Left kidney (tissue), 2 donors: ENCODE data around the gene L3MBTL4. TPM values are rescaled to one million over a fixed set of nuclear protein-coding genes. Genes with fewer than 3 reads are reported as not detected.

ENCODE experiments used
- DNase-seq: peaks from one replicate; pipeline ENCODE4 v3.0.0-alpha.2; 2013
- polyA plus RNA-seq: library from polyadenylated mRNA; unstranded; fragments of 120-200 nt; gene quantifications from one replicate; pipeline ENCODE4 v1.2.1, GENCODE V29; 2013; ENCODE audit not compliant: insufficient read length

L3MBTL4 gene
- polyA plus RNA-seq, 1 donor: 6.4 TPM

DNA sequence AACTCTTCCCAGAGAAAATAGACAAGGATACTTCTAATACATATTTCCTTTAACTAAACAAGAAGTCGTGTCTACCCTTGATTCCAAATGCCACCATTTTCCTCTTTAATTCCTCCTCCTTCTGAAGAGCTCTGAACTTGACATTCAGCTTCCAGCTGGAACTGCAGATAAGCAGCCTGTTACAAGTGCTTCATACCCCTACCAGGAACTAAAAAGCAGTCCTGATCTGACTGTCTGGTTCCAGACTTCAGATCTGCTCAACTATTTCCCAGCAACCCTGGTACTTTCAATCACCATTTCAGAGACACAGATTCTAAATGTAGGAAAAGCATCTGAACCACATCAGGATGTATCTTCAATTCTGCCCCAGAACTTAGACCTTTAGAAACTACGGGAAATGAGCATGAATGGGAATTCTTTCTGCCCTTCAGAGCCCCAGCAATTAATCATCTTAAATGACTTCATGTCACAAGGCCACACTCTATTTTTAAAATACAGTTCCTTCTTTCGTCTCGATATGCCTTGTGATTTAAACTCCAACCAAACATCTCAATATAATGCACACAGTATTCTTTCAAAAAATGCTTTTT is 159.5 kb downstream of the L3MBTL4 start:
- DNase-seq: no peak

DNA sequence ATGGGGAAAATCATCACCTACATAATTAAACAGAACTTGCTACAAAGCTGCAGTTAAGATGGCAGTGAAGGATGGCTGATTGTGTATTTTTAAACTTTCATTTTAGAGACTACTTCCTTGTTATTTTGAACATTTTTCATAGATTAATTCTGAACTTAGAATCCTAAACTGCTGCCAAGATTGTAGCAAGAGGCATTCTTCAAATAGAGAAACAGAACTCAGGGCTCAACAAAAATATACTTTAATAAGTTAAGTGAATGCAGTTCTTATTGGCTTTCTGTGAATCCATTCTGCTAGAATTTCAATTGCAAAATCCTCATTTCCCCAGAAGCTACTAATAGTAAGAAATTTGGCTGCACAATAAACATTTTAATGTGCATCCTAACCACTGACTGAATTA is 160.3 kb downstream of the L3MBTL4 start:
- no peak for DNase-seq

DNA sequence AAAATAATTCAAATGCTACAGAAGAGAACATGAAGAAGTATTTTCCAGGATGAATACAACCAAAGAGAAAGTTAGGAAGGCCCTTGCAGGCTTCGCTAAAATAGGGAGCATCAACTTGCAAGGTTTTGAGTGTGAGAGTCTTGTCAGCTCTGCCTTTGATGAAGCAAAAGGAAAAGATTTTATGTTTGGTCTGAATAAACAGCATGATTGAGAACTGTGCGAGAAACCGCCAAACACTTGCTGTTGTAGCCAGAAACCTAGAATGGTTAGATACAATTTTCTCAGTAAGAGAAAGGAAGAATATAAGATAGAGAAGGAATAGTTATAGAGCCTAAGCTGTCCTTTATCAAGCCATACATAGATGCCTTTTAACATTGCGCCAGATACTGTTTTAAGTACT is 163.6 kb downstream of the L3MBTL4 start:
- no peak for DNase-seq

DNA sequence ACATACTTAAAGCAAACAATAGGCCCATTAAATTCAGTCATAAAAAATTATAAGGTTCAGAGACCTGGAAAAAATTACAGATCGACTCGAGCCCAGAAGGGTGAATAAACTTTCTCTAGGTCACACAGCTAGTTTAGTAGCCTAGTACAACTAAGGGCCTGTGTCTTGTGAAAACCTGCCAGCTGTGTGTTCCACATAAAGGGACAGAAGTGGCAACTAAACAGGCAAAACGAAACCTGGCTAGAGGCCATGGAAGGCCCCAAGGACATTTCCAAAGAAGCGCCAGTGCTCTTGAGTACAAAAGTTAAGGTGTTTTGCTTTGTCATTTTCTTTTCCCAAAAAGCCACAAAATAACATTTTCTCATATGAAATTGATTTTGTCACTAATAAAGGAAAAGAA is 164.9 kb downstream of the L3MBTL4 start:
- no peak for DNase-seq

DNA sequence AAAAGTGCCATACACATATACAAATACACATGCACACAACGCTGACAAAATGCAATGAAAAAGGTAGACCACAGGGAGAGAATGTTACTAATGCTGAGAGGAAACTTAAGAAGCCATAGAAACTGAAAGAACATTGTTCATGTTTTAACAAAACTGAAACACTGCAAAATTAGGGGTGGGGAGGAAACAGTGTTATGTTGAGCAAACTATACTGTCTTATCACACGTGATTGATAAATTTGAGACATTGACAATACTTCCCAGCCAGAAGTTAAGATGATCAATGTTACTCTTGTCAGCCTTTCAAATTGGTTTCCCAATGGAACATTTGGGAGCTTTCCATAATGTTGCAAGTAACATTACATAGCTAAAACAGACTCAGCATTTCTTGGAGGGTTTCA is 165.5 kb downstream of the L3MBTL4 start:
- no peak for DNase-seq

DNA sequence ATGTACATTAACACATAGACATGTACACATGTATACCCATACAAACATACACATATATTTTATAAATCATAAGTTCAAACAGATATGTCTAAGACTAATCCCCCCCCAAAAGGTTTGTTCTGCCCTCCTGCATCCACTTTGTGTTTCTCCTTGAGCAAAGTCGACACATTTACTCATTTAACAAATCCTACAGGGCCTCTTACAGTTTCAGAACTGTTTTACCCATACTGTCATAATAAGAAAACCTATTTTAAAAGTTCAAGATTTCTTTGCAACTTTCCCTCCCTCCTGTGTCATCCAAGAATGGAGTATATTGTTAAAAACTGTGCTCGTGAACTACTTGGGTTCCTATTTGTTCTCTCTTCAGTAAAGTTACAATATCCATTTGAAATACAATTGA is 166.7 kb downstream of the L3MBTL4 start:
- no peak for DNase-seq

DNA sequence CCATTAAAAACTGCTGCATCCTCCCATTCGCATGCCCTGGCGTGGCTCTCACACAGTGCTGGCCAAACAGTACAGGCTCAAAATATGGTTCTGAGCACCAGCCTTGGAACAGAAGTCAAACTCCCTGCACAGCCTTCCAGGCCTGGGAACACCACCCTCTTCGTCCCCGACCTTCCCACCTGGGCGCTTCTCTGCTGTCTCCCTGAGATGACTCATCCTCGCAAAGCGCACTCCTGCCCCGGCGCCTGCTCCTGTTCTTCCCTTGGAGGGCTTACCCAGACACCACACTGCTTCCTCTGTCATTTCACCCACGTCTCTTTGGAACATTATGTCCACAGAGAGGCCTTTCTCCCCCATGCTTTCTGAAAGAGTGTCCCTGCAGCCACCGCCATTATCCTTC is 172.7 kb downstream of the L3MBTL4 start:
- DNase-seq: no peak

DNA sequence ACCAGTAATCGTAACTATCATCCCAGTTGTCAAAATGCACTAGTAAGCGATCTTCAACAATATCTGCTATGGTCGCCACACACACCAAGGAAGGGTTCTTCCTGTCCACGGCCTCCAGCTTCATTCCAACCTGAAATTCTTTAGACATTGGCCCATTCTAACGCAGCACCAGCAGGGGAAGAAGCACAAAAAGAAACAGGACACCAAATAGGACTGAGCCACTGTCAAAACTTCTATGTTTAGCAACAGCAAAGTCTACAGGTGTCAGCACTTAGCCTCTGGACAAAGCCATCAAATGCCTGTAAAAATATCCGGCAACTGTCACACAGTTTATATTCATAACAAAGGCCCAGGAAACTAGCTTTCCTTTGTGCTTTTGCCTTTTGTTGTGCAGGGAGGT is 175.0 kb downstream of the L3MBTL4 start:
- DNase-seq: no peak

DNA sequence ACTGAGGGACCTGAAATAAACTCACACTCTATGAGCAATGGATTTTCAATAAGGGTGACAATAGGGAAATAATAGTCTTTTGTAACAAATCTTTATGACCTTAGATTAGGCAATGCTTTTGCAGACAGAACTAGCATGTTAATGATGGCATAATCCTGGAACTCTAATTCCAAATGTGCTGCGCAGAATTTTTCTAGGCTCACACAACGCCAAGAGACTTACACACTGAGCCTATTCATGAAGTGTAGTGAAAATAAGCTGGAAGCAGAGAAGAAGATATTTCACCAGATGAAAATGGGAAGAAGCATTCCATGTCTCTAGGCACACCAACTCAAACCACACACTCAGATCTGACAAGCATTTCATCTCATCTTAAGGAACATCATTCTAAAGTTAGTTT is 178.5 kb downstream of the L3MBTL4 start:
- DNase-seq: no peak

DNA sequence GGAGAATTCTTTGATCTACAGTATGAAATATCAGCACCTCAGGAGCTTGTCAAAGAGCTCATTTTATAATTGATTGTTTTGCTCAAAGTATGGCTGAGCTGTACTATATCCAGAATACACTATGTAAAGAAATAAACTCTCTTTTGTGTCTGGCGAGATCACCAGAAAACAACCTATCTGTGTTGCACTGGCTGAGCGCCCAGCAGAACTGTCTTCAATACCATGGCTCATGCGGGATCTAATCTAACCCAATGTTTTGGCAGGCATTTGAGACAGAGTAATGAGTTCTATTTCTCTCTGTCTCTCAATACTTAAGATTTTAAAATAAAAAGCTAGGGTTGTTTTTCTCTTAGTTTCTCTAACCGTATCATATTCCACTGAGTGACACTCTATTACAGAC is 192.4 kb downstream of the L3MBTL4 start:
- DNase-seq: no peak

DNA sequence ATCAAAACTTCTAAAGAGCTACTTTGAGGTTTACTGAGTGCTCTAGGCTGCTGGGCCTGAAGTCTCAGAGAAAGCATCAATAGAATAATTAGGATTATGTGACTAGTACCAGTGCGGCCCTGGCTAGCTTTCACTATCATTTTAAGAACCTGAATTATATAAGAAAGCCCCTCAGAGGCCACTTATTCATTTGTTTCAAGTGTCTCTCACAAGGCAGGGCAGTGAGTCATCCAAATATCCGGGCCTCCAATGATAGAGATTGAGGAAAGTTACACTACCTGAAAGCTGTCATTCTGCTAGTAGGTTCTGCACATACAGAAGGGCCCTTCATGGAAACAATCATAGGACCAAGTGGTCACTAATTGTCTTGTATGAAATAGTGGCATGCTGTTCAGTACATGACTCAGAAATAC is 193.1 kb downstream of the L3MBTL4 start:
- no peak for DNase-seq

DNA sequence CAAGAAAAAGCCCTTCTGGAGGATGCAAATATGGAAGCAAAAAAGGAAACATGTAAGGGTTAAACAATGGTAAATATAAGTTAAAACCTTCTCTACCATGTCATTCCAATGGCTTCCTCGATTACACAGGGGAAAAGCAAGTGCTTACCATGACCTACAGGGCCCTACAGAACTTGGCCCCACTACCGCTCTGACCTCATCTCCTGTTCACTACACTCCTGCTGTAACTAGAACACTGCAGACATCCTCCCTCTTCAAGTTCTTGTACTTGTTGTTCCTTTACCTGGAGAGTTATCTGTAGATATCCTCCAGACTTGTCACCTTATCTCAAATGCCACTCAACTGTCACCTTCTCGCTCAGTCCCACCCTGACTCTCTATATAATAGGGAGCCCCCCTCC is 194.6 kb downstream of the L3MBTL4 start:
- DNase-seq: no peak

DNA sequence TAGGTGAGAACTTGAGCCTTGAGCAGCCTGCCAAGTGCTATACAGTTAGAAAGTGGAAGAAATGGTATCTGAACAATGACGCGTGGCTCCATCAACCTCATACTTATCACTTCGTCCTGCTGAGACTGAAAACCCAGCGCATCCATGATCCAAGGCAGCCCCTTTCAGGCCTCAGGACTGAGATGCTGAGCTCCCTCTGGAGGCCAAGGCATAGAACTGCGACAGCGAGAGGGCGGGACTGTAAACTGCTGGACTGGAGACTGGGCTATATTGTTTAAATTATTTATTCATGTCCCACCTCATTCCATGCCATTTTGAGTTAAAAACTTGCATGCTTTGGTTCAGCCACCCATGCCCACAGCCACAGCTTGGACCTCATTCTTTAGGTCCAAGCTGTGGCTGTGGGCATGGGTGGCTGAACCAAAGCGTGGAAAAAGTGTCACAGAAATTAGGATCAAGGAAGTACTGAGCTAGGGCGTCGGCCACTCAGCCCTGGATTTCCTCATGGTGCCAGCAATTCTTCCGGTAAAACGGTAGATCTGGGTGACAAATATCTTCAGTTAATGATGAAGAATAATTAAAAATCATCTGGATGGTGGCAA is 195.5 kb downstream of the L3MBTL4 start:
- peak; percentile 55 for DNase-seq

DNA sequence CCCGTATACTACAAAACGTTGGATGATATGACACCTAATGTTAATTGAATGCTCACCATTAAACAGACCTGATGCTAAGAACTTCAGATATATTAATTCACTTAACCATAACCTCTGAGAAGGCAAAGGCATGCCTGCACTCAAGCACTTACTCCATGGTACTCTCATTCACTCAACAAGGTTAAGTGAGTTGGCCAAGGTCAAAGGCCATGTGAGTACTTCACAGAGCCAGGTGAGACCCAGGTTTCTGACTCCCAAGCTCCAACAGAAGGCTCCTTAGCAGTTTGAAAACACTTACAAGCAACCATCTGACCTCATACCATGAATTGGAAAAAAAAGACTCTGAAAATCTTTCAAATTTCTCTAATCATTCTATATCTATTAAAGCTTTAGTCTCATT is 198.8 kb downstream of the L3MBTL4 start:
- DNase-seq: no peak

DNA sequence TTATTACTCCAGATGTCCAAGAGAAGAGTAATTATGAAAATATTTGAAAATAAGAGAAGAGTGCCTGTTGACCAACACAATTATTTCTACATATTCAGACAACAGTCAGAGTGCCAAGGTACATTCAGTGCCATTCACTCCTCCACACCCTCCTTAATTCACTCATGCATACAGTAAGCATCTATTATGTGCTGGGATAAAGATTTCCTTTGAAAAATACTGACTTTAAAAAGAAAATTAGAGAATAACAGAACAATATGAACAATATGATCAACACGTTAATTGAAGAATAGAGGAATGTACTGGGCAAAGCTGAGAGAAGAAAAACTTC is 203.6 kb downstream of the L3MBTL4 start:
- no peak for DNase-seq

DNA sequence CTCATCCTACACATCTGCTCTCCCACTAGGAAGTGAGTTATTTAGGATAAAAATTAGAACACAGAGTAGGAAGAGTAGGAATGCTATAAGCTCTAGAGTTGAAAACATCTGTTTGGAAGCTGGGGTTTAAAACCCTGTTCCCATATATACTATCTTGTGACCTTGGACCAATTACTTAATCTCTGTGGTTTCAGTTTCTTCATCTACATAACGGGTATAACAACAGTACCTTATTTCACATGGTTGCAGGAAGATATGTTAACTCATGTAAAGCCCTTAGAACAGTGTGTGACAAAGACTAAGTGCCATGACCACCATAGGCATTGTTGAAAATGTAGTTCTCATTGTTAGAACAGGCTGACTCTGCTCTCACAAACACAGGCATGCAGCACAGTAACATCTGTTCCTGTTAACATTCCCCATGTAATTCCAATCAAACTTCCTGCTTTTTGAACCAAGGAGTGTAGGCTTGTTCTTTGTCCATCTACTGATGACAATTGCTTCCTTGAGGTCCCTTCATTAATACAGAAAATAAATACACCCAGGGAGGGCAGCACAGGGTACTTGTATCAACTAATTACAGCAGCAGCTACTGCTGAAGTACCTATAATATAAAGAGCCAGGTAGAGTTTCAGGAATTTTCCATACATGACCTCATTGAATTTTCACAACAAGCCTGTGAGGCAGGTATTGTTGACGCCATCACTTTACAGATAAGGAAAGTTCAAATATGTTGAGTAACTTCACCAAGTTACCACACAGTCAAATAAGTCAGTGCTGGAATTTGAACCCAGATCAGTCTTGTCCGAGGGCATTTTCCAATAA is 204.2 kb downstream of the L3MBTL4 start:
- no peak for DNase-seq

DNA sequence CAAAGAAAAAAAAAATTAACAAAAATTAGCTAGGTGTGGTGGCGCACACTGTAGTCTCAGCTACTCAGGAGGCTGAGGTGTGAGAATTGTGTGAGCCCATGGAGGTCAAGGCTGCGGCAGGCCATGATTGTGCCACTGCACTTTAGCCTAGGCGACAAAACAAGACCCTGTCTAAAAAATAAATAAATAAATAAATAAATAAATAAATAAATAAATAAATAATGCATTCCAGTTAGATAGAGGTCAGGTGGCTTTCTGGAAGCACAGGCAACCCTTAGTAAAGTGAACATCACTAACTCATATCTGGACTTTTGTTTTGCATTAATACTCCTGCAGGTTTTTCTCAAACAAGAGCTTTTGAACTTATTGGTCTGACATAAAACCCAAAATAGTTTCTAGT is 206.8 kb downstream of the L3MBTL4 start:
- no peak for DNase-seq

DNA sequence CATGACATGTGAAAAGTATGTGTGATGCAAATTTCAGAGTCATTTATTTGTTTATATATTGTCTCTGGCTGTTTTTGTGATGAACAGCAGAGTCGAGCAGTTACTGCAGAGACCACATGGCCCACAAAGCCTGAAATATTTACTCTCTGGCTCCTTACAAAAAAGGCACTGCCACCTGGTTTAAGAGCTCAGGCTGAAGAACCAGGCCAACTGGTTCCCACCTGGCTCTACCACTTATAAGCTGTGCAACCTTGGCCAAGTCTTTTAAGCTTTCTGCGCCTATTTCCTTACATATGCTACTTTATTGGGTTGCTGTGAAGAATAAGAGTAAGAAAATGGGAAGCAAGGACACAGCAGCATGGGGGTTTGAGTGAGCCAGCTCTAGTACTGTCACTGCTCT is 207.6 kb downstream of the L3MBTL4 start:
- no peak for DNase-seq

DNA sequence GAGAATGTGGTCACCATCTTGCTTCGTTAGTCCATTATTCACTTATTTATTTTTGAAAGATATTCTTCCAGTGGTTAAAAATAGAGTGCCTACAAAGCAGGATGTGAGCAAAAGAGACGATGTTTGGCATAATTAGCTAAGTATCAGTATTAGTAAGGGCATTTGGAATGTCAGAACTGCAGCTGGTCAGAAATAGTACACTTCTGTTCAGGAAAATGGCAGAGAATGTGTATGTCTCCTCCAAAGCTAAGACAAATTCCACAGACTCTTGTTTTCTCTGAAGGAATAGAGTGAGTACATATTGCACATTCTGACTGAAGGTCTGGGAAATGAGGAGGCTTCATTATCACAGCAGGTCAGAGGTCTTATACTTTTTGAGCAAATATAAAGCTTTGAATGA is 209.0 kb downstream of the L3MBTL4 start:
- DNase-seq: no peak

DNA sequence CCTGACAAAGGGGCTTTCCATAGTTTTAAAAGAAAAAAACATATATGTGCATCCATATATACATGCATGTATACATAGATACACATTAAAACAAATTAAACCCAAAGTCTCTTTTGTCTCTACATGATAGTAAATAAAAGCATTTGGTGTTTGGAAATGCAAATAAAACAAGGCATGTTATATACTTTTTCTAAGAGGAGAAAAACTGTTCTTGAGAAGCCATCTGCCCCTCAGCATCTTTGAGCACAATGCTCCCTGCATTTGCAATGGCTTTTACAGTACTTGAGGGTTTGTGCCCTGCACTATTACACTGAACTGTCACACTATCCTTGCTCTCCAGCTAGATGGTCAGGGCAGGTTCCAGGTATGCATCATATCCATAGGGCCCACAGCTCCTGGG is 210.2 kb downstream of the L3MBTL4 start:
- no peak for DNase-seq

DNA sequence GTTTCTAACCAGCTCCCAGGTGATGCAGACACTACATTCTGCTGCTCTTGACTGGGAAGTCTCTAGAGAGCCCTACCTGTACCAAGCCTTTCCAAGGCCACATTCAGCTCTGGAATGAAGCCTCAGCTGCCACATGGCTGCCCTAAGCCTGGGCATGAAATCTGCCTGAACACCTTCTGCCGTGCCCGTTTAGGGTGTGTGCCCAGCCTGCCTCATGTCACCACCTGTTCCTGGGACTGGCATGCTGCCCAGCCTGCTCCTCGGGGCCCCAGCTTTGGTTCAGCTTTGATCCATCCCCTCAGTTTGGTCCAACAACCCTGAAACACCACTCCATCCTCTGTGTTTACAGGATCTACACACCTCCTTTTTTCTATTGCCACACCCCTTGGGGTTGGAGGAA is 210.9 kb downstream of the L3MBTL4 start:
- no peak for DNase-seq

DNA sequence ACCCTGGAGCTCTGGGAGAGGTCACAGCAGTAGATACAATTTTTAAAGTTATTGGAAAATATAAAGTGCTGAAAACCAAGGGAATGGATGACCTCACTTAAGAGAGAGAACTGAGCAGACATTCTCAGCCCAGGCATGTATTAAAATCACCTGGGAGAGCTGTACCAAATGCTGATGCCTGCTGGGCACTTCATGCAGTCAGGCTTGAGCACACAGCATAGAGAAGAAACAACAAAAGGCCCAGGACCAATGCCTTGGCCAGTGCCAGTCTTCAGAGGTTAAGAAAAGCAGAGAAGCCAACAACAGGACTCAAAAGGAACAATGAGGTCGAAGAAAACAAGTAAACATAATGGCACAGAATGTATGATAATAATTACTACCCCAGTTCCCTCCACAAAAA is 211.8 kb downstream of the L3MBTL4 start:
- no peak for DNase-seq

DNA sequence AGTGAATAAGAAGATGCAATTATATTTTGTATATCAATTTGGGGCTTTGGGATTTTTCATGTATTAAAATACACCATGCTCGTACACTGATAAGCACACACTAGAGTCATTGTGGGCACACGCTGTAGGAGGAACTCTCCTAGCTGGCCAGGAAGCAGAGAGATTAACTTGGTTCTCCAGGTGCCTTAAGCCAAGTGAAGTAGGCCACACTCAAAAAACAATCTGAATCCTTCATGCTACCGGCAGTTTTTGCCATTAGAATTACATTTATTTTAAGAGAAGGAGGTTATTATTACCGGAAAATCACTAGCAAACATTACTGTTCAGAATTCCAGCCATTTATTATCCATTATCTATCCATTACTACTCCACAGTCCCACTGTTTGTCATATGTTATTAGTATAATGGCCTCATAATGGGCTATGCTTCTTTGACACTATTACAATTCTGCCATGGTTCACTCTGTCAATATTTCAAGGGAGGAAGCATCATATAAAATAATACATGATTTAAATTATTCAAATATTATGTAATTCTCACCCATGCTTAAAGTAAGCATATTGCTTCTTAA is 214.4 kb downstream of the L3MBTL4 start:
- no peak for DNase-seq

DNA sequence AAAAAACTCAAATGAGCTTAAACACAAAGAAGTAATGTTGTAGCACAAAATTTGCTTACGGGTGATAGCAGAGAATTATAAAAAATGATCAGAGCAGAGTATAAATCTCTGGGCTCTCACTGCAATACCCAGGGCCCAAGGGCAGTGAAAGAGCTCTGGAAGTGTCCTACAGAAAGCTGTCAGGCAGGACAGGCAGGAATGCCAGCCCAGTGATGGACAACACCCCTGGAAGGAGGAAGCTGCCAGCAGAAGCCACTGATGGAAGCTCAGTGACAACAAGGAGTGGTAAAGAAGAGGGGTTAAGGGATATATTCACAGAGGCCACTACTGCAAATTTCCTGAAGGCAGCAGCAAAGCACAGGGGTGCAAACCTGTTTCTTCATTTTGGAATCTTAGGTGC is 214.9 kb downstream of the L3MBTL4 start:
- DNase-seq: no peak
